HUES64 (cell line): ENCODE data around the gene SOCS7.
A peak's percentile ranks its signal among the peaks of the same experiment; 100 is the strongest.

ENCODE experiments used
- H3K27ac ChIP-seq: 2 replicates; pipeline ENCODE4 v1.7.0; 2013; ENCODE audit warnings: low read depth, low read length, inconsistent platforms
- H3K27me3 ChIP-seq: 2 replicates; pipeline ENCODE4 v1.6.1; 2013; ENCODE audit warnings: mild to moderate bottlenecking, low read length; ENCODE audit not compliant: insufficient read depth
- H3K36me3 ChIP-seq: 2 replicates; pipeline ENCODE4 v1.6.1; 2013; ENCODE audit warnings: mild to moderate bottlenecking, low read length; ENCODE audit not compliant: insufficient read depth
- H3K4me1 ChIP-seq: 2 replicates; pipeline ENCODE4 v1.6.1; 2013; ENCODE audit warnings: mild to moderate bottlenecking, low read length, moderate library complexity; ENCODE audit not compliant: insufficient read depth
- H3K4me3 ChIP-seq: 2 replicates; pipeline ENCODE4 v1.5.1; 2013; ENCODE audit warnings: mild to moderate bottlenecking, low read length, moderate library complexity
- H3K9ac ChIP-seq: 2 replicates; pipeline ENCODE4 v1.6.1; 2013; ENCODE audit warnings: mild to moderate bottlenecking, low read depth, low read length
- H3K9me3 ChIP-seq: 2 replicates; pipeline ENCODE4 v1.6.1; 2013; ENCODE audit warnings: low read depth, low read length; ENCODE audit not compliant: insufficient read depth
- WGBS: fragments of 150-250, 120-280 bp; methylation state at CpG from one replicate; pipeline ENCODE4 v1.1.7; 2013; ENCODE audit warnings: missing lambda C conversion rate; 5-methylcytosine and 5-hydroxymethylcytosine counted together

SOCS7 gene

GRCh38 chr17:38352245-38353085 lies 821 bp downstream of the SOCS7 start:
- no peak overlapping the region; the same call in 1 of the 2 replicates for H3K27ac ChIP-seq
- peak overlapping the region; percentile 73 for H3K4me3 ChIP-seq
- under 1% methylated on average over 72 of the region's 72 CpGs for WGBS
- no peaks in the 10 kb centered on the region for H3K36me3 ChIP-seq
- H3K9ac ChIP-seq, result peak overlapping the region; percentile 57
- H3K27me3 ChIP-seq, result peaks cover 6% of the 10 kb centered on the region
- H3K9me3 ChIP-seq, result no peaks in the 10 kb centered on the region
- H3K4me1 ChIP-seq, result peaks cover 17% of the 10 kb centered on the region

- 38% methylated on average over 8 of the region's 8 CpGs for WGBS
- Histone ChIP-seq H3K27ac (no peak overlapping the region), H3K36me3 (no peaks in the 10 kb centered on the region), H3K4me1 (peaks cover 17% of the 10 kb centered on the region), H3K9me3 (no peaks in the 10 kb centered on the region), H3K9ac (peak overlapping the region; percentile 48; the same call in 1 of the 2 replicates), H3K27me3 (peaks cover 6% of the 10 kb centered on the region), H3K4me3 (peak overlapping the region; percentile 73)
Observed at GRCh38 chr17:38353086-38353604, 1.5 kb downstream of the SOCS7 start.

DNA sequence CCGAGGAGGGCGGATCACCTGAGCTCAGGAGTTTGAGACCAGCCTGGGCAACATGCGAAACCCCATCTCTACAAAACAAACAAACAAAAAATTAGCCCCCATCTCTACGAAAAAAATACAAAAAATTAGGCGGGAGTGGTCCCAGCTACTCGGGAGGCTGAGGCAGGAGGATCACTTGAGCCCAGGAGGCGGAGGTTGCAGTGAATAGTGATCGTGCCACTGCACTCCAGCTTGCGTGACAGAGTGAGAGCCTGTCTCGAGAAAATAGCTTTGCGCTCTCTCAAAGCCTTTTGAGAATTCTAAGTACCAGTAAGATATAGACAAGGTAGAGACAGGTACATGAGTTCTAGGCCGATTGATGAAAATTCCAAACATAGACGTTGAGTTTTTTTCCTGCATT lies 2.0 kb downstream of the SOCS7 start:
- Histone ChIP-seq H3K4me1 (peaks cover 22% of the 10 kb centered on the region), H3K27ac (no peak overlapping the region), H3K27me3 (peaks cover 6% of the 10 kb centered on the region), H3K9ac (no peak overlapping the region), H3K9me3 (no peaks in the 10 kb centered on the region), H3K4me3 (peak overlapping the region; percentile 73; the same call in 1 of the 2 replicates), H3K36me3 (no peaks in the 10 kb centered on the region)
- WGBS, result 89% methylated on average over 13 of the region's 13 CpGs

DNA sequence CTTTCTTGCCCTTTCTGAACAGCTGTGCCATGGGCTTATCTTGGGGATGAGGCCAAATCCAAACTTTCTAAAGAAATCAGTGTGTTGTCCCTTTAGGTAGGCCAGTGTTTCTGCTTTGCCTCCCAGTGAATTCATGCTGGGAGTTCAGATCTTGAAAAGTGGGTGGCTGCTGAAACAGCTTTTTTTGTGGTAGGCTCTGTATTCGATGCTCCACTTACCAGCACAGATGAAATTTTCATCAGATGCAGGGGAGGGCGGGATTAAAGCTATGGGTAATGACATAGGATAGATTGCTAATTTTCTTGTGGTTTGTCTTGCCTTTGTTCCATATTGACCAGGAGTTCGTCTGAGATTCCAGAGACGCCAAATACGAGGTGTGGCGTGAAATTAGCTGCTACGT lies 2.8 kb downstream of the SOCS7 start:
- H3K9me3 ChIP-seq, result no peaks in the 10 kb centered on the region
- peaks cover 25% of the 10 kb centered on the region for H3K4me1 ChIP-seq
- 91% methylated on average over 7 of the region's 7 CpGs for WGBS
- no peak overlapping the region for H3K9ac ChIP-seq
- H3K27me3 ChIP-seq, result peaks cover 6% of the 10 kb centered on the region
- no peak overlapping the region for H3K4me3 ChIP-seq
- no peak overlapping the region for H3K27ac ChIP-seq
- no peaks in the 10 kb centered on the region for H3K36me3 ChIP-seq

- peaks cover 6% of the 10 kb centered on the region for H3K27me3 ChIP-seq
- H3K4me1 ChIP-seq, result peaks cover 22% of the 10 kb centered on the region
- H3K27ac ChIP-seq, result no peak overlapping the region
- H3K9ac ChIP-seq, result no peak overlapping the region
- no peaks in the 10 kb centered on the region for H3K9me3 ChIP-seq
- H3K36me3 ChIP-seq, result no peaks in the 10 kb centered on the region
- H3K4me3 ChIP-seq, result no peak overlapping the region
- 95% methylated on average over 4 of the region's 4 CpGs for WGBS
Observed at GRCh38 chr17:38355251-38355650, 3.6 kb downstream of the SOCS7 start.

GRCh38 chr17:38357486-38358123 lies 6.0 kb downstream of the SOCS7 start:
- WGBS, result 89% methylated on average over 2 of the region's 2 CpGs

DNA sequence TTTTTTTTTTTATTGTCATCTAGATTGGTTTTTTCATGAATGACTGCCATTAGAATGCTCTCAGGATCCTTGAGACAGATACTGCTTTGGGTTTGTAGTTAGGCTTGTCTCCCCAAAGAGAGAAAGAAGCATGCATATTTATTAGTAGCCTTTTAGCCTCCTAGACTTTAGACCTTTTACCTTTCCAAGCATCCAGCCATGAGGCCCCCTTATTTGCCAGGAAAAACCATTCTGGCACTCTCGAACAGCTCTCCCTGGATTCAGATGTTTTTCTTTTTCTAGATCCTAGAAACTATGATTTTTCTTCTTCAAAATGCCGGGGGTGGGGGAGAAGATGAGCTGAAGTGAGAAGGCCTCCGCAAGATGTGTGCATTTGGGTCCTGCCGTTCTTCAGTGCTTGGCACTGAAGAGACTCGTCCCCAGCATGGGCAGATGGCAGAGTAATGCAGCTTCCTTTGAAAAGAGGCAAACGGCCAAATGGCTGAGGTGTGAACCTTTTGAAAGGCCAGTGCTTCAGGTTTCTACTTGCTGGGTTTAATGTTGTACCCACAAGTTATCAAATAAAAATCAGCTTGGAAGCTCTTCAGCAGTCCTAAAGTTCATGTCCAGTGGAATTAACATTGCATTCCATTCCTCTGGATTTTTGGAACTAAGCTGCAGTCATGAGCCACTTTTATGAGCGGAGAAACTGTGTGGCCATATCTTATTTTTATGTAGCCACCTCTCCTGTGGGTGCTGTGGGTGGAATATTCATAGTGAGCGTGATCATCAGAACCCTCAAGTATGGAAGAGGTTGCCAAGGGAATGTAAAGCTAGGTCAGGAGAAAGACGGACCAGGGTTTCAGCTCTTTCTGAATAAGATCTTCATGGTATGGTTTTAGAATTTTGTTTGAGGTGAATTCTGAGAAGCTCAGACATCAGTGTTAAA lies 7.2 kb downstream of the SOCS7 start:
- Histone ChIP-seq H3K4me3 (no peak overlapping the region), H3K36me3 (0 out of 2 replicates have a peak, but pooled peaks cover 4% of the 10 kb centered on the region), H3K9ac (no peak overlapping the region), H3K27ac (no peak overlapping the region), H3K27me3 (no peaks in the 10 kb centered on the region), H3K9me3 (no peaks in the 10 kb centered on the region), H3K4me1 (peaks cover 18% of the 10 kb centered on the region; the same call in 1 of the 2 replicates)
- 90% methylated on average over 9 of the region's 9 CpGs for WGBS

More at GRCh38 chr17:38357486-38358123, 6.0 kb downstream of the SOCS7 start:
- Histone ChIP-seq H3K27me3 (peaks cover 6% of the 10 kb centered on the region), H3K9me3 (no peaks in the 10 kb centered on the region), H3K4me1 (peaks cover 23% of the 10 kb centered on the region), H3K9ac (no peak overlapping the region), H3K27ac (no peak overlapping the region), H3K4me3 (no peak overlapping the region), H3K36me3 (no peaks in the 10 kb centered on the region)

- Histone ChIP-seq H3K27me3 (no peaks in the 10 kb centered on the region), H3K36me3 (peaks cover 34% of the 10 kb centered on the region), H3K9ac (no peak overlapping the region), H3K4me1 (peaks cover 18% of the 10 kb centered on the region), H3K27ac (no peak overlapping the region), H3K9me3 (no peaks in the 10 kb centered on the region), H3K4me3 (no peak overlapping the region)
- WGBS, result 83% methylated on average over 5 of the region's 5 CpGs
Observed at GRCh38 chr17:38361694-38362465, 10.2 kb downstream of the SOCS7 start.

DNA sequence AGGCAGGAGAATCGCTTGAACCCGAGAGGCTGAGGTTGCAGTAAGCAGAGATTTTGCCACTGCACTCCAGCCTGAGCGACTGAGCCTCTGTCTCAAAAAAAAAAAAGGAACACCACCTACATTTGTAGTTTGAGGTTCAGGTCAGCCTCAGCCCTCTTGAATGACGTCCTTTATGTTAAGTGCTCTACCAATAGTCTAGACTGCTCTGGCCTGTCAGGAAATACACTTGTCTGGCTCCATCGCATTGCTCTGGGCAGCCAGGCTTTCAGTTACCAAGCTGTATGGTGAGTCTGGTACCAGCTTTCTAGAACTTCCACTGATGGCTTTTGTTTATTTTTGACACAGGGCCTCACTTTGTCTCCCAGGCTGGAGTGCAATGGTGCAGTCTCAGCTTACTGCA lies 11.4 kb downstream of the SOCS7 start:
- Histone ChIP-seq H3K9me3 (no peaks in the 10 kb centered on the region), H3K27me3 (no peaks in the 10 kb centered on the region), H3K9ac (no peak overlapping the region), H3K27ac (no peak overlapping the region), H3K4me3 (no peak overlapping the region), H3K36me3 (peaks cover 41% of the 10 kb centered on the region), H3K4me1 (peaks cover 18% of the 10 kb centered on the region)
- WGBS, result 95% methylated on average over 5 of the region's 5 CpGs

- Histone ChIP-seq H3K4me3 (no peak overlapping the region), H3K36me3 (peaks cover 55% of the 10 kb centered on the region), H3K27ac (no peak overlapping the region), H3K9ac (no peak overlapping the region), H3K4me1 (peaks cover 10% of the 10 kb centered on the region), H3K9me3 (no peaks in the 10 kb centered on the region), H3K27me3 (no peaks in the 10 kb centered on the region)
- WGBS, result 95% methylated on average over 8 of the region's 8 CpGs
Observed at GRCh38 chr17:38364741-38365140, 13.1 kb downstream of the SOCS7 start.
